Limb (tissue), 2 donors: ENCODE data around the gene LILRB5.
"Not testable (repeated sequence)": the region's sequence is repeated elsewhere in the genome, so short reads cannot be mapped to it uniquely, and the experiment has no call there.

ENCODE experiments used
- DNase-seq, 2 donors: peaks; one replicate each; pipeline ENCODE4 v3.0.0-alpha.2; 2016; ENCODE audit errors: extremely low spot score in 2 of 2

LILRB5 gene

DNA sequence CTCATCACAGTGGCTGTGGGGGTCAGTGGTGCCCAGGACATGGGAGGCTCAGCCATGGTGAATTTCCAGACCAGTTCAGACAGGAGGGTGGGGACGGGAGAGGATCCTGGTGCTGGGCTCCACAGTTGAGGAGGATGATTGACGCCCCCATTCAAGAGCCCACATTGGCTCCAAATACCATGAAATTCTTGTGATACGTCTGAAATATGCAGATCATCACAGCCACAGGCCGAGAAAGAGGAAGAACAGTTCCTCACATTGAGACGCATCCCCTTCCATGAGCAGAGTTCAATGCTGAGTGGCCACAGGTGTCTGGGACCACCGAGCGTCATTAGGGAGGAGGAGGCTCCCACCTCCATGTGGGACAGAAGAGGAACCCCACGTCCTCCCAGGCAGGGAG is 13.3 kb downstream of the LILRB5 start:
- DNase-seq = not testable (repeated sequence)

GRCh38 chr19:54242646-54243045 is 14.4 kb downstream of the LILRB5 start, which contains the start of gene LILRA6:
Gene LILRA6, minus strand, starts transcription at chr19:54242790.
- DNase-seq = not testable (repeated sequence)

DNA sequence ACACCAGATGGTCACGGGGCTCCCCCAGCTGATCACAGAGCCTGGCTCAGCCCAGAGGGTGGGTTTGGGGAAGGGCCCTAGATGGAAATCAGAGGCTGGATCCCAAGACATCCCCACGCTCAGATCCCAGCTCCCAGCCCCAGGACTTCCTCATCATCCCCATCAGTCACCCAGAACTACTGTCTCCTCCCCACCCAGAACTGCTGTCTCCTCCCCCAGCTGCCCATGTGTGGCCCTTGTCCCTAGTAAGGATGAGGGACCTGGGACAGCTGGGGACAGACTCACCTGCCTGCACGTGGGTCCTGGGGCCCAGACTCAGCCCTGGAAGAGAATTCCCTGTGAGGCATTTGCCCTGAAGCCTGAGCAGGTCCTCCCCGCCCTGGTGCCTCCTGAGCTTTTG is 14.8 kb downstream of the LILRB5 start:
- DNase-seq = not testable (repeated sequence)

DNA sequence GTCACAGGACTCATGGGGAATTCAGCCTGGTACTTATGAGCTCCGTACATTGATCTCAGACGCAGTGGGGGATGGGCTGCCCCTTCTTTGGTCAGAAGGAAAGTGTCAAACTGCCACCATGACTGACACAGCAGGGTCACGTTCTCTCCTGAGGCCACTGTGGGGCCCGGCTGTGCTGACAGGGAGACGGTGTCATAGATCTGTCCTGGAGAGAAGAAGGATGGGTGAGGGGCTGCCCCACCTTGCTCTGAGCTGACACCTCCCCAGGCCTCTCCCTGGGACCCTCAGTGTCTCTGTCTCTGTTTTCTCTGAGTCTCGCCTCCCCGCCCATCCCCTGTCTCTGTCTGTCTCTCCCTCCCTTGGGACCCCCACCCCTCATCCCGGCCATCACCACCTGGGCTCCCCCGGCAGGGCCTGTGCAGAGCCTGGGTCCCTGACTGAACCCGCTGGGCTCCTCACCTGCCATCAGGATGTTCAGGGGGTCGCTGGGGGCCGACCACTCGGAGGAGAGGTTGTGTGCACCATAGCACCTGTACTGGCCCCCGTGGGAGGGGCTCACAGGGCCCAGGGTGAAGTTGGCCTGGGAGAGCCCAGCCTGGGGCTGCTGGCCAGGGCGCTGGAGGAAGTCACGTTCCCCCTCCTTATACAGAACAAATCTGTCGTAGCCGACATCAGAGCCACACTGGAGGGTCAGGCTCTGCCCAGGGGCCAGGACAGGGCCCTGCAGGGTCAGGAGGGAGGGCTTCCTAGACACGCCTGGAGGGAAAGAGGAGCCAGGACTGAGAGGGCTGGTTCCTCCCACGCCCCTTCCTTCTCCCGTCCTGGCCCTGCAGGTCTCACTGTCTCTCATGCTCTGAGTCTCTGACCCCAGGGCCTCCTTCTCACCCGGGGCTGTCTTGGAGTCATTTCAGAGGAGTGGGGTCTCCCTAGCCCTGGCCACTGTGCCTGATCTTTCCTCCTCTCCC is 16.4 kb downstream of the LILRB5 start:
- DNase-seq = not testable (repeated sequence)

DNA sequence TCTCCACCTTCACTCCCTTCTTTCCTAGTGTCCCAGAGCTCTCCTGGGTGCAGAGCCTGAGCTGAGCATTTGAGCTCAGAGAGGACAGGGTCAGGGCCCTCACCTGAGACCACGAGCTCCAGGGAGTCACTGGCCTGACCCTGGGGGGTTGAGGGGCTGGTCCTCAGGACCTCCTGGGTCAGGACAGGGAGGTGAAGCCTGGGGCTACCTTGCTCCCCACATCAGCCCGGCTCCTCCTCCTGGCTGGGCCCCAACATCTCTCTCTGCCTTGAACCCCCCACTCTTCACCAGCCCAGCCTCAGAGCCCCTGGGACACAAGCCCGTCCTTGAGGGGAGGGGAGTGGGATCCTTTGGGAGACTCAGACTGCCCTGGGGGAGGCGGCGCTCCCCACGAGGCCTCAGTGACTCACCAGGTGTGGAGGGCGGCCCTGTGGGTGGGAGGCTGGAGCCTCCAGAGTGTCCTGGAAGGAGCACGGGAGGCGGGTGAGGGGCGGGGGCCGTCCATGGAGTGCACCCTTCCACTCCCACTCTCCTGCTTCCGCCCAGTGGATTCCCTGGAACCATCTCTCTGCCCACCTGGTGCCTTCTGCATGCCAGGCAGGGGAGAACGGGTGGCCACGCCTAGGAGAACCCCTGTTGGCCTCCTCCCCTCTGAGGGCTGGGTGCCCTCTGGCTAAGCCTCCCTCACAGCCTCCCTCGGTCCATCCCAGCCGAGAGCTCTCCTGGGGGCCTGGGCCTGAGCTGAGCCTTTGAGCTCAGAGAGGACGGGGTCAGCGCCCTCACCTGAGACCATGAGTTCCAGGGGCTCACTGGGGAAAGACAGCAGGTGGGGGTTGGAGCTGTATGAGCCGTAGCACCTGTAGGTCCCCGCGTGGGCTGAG is 17.3 kb downstream of the LILRB5 start:
- DNase-seq = not testable (repeated sequence)

- no peak for DNase-seq
Measured at GRCh38 chr19:54233941-54234340, 23.1 kb downstream of the LILRB5 start.

GRCh38 chr19:54231077-54231931 is 25.8 kb downstream of the LILRB5 start:
- peak; percentile 65 to 86 for DNase-seq

GRCh38 chr19:54230031-54230430 is 27.0 kb downstream of the LILRB5 start:
- DNase-seq = no peak

DNA sequence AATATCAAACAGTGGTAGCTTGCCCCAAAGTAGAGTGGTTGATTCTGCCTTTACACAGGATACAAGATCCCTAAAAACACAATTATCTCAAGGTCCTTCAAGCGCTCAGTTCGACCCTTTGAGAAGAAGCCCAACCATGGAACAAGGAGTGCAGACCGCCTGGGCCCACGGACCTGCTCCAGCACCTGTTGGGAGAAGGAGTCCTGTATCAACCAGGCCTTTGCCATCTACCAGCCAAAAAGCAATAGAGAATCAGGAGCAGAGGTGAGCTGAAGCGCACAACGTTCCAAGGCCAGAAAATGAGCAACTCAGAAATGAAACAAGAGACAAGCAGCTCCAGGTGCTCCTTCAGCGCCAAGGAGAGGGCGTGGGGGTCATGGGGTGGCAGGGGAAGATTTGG is 27.9 kb downstream of the LILRB5 start:
- no peak for DNase-seq

- DNase-seq = not testable (repeated sequence)
Measured at GRCh38 chr19:54224619-54225018, 32.5 kb downstream of the LILRB5 start.

DNA sequence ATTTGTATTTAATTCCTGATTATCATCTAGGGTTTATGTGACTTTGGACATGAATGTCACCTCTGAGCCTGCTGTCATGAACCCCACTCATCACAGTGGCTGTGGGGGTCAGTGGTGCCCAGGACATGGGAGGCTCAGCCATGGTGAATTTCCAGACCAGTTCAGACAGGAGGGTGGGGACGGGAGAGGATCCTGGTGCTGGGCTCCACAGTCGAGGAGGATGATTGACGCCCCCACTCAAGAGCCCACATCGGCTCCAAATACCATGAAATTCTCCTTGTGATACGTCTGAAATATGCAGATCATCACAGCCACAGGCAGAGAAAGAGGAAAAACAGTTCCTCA is 33.2 kb downstream of the LILRB5 start:
- DNase-seq = not testable (repeated sequence)

DNA sequence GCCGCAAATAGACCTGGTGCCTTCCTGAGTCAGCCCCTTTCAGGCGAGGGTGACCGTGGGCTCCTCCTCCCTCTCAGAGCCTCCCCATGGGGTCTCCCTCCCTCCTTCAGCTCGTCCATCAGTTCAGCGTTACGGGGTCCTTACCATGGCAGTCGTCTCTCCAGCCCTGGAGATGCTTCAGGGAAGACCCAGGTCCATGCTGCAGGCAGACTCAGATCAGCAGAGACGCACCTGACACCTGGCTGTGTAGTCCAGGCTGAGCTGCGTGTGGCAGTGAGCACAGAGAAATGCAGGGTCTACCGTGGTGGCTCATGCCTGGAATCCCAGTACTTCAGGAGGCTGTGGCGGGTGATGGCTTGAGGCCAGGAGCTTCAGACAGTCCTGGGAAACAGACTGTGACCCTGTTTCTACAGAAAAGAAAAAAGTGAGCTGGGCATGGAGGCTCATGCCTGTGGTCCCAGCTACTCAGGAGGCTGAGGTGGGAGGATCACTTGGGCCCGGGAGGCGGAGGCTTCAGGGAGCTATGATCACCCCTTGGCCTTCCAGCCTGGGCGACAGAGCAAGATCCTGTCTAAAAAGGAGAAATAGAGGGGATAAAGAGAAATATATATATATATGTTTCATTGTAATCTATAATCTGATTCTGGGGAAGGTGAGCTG is 33.7 kb downstream of the LILRB5 start:
- DNase-seq = not testable (repeated sequence)

- DNase-seq = not testable (repeated sequence)
Measured at GRCh38 chr19:54222474-54223276, 34.4 kb downstream of the LILRB5 start, which contains the start of gene LILRB3. Gene LILRB3, minus strand, starts transcription at chr19:54223007. Its CDS starts 31 bp downstream, at chr19:54222976.

GRCh38 chr19:54221947-54222346 is 35.1 kb downstream of the LILRB5 start:
- DNase-seq = not testable (repeated sequence)

DNA sequence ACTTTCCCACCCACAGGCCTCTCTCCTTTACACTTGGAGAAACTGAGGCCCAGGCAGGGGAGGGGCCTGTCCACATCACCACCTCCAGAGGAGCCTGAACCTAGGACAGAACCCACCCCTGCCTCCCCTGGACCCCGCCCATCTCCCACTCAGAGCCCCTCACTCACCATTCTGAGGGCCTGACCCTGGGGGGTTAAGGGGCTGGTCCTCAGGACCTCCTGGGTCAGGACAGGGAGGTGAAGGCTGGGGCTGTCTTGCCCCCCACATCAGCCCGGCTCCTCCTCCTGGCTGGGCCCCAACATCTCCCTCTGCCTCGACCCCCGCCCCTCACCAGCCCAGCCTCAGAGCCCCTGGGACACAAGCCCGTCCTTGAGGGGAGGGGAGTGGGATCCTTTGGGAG is 37.4 kb downstream of the LILRB5 start:
- not testable (repeated sequence) for DNase-seq

DNA sequence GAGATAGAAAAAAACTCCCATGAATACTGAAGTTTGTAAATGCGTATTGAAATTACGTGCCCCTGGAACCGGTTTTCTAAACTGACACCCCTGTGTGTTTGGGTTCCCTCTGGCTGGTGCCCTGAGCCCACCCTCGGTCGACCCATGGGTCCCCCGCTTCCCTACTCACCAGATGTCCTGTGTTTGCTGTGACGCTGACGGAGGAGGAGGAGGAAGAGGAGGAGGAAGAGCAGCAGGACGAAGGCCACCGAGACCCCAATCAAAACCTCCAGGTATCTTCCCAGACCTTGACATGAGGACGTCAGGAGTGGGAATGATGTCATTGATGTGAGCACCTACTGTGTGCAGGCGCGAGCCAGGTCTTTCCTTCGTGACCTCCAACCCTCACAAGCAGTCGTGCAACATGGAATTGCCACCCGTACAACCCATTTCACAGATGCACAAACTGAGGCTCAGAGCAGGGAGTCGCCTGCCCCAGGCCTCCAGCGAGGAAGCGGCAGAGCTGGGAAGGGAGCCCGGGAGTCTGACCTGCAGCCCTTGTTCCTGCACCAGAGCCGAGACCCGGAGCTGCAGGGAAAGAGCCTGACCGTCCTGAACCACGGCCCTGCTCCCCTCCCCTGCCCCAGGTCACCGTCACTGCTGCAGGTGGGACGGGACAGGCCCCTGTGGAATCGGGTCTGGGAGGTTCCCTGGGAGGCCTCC is 38.0 kb downstream of the LILRB5 start:
- no peak for DNase-seq

- no peak for DNase-seq
Measured at GRCh38 chr19:54218259-54218658, 38.8 kb downstream of the LILRB5 start.

- not testable (repeated sequence) for DNase-seq
Measured at GRCh38 chr19:54217517-54218247, 39.4 kb downstream of the LILRB5 start.
